Cardiac muscle cell (in vitro differentiated cells and primary cell): Measurements from ENCODE around the gene SASH1. TPM values are rescaled to one million over a fixed set of nuclear protein-coding genes. Genes with fewer than 3 reads are reported as not detected.

Experiments used
- DNase-seq, 2 donors: peaks; one replicate each; pipeline versions ENCODE4 v3.0.0 to v3.0.0-alpha.2; 2010 to 2017; ENCODE audit warnings: low read depth in 1 of 2, low spot score in 1 of 2
- H3K27ac ChIP-seq: fragments of 200-600 bp; sonication (generic); 2 replicates; pipeline ENCODE4 v1.5.1; 2016
- H3K27me3 ChIP-seq: fragments of 200-600 bp; sonication (generic); 2 replicates; pipeline ENCODE4 v1.6.0; 2016; ENCODE audit warnings: control low read depth
- H3K36me3 ChIP-seq: fragments of 200-600 bp; sonication (generic); 2 replicates; pipeline ENCODE4 v1.5.1; 2016; ENCODE audit warnings: control low read depth
- H3K4me1 ChIP-seq: fragments of 200-600 bp; sonication (generic); 2 replicates; pipeline ENCODE4 v1.8.1; 2017; ENCODE audit warnings: low read depth, mild to moderate bottlenecking, mixed run types
- H3K4me3 ChIP-seq: fragments of 200-600 bp; sonication (generic); 2 replicates; pipeline ENCODE4 v1.5.1; 2016; ENCODE audit warnings: mild to moderate bottlenecking
- H3K9me3 ChIP-seq: fragments of 200-600 bp; sonication (generic); 2 replicates; pipeline ENCODE4 v1.5.1; 2017; ENCODE audit warnings: low read depth, mild to moderate bottlenecking, control low read depth
- CTCF ChIP-seq: IDR thresholded peaks from 2 replicates; pipeline ENCODE4 v1.5.1; 2012; ENCODE audit warnings: low read depth, mild to moderate bottlenecking, low read length
- polyA plus RNA-seq: library from polyadenylated mRNA; unstranded; fragments of >200 nt; fragmentation: Nextera tagmentation; extraction: Ambion mirVana; gene quantifications from 2 replicates; pipeline ENCODE4 v1.2.1, GENCODE V29; 2016
- total RNA-seq: library from RNA; depleted of rRNA; stranded (reverse); fragments of >200 nt; gene quantifications from 2 replicates; pipeline ENCODE4 v1.2.3, GENCODE V29; 2016

The SASH1 gene
- total and polyA plus RNA-seq, 2 experiments from 2014 or later, result 7.2 to 17.1 TPM

- no peak for TF ChIP-seq CTCF
- no peaks in the 10 kb centered on the region for H3K27me3 ChIP-seq
- no peaks in the 10 kb centered on the region for H3K4me1 ChIP-seq
- no peak overlapping the region for H3K27ac ChIP-seq
- no peak for DNase-seq
- H3K9me3 ChIP-seq, result no peaks in the 10 kb centered on the region
- no peaks in the 10 kb centered on the region for H3K36me3 ChIP-seq
- H3K4me3 ChIP-seq, result no peak overlapping the region
Observed at GRCh38 chr6:148311966-148312669, 30.5 kb upstream of the SASH1 start.

GRCh38 chr6:148313488-148313887, 29.1 kb upstream of the SASH1 start:
- H3K9me3 ChIP-seq, result no peaks in the 10 kb centered on the region
- DNase-seq, result no peak
- H3K27me3 ChIP-seq, result no peaks in the 10 kb centered on the region
- TF ChIP-seq CTCF, result no peak
- H3K27ac ChIP-seq, result no peak overlapping the region
- H3K36me3 ChIP-seq, result no peaks in the 10 kb centered on the region
- no peak overlapping the region for H3K4me3 ChIP-seq
- no peaks in the 10 kb centered on the region for H3K4me1 ChIP-seq

- no peak for DNase-seq
Observed at GRCh38 chr6:148316308-148316707, 26.3 kb upstream of the SASH1 start.

GRCh38 chr6:148317051-148317450, 25.6 kb upstream of the SASH1 start:
- no peak for DNase-seq
- Histone ChIP-seq H3K27me3 (no peaks in the 10 kb centered on the region), H3K36me3 (no peaks in the 10 kb centered on the region), H3K9me3 (no peaks in the 10 kb centered on the region), H3K27ac (no peak overlapping the region), H3K4me1 (no peaks in the 10 kb centered on the region), H3K4me3 (no peak overlapping the region)
- no peak for TF ChIP-seq CTCF

More at GRCh38 chr6:148316308-148316707, 26.3 kb upstream of the SASH1 start:
- Histone ChIP-seq H3K4me1 (no peaks in the 10 kb centered on the region), H3K4me3 (no peak overlapping the region), H3K36me3 (no peaks in the 10 kb centered on the region), H3K27ac (no peak overlapping the region), H3K27me3 (no peaks in the 10 kb centered on the region), H3K9me3 (no peaks in the 10 kb centered on the region)
- TF ChIP-seq CTCF, result no peak

GRCh38 chr6:148317739-148318138, 24.9 kb upstream of the SASH1 start:
- Histone ChIP-seq H3K9me3 (no peaks in the 10 kb centered on the region), H3K36me3 (no peaks in the 10 kb centered on the region), H3K4me3 (no peak overlapping the region), H3K27ac (no peak overlapping the region), H3K27me3 (no peaks in the 10 kb centered on the region), H3K4me1 (no peaks in the 10 kb centered on the region)
- DNase-seq, result no peak
- no peak for TF ChIP-seq CTCF
